GM12874 (cell line): Measurements from ENCODE around the gene COMMD3.

Source experiments
- CTCF ChIP-seq: IDR thresholded peaks from 2 replicates; pipeline ENCODE4 v1.5.1; 2011; ENCODE audit warnings: low read depth, mild to moderate bottlenecking, control low read depth, low read length, moderate library complexity; ENCODE audit not compliant: insufficient read depth

COMMD3 gene

DNA sequence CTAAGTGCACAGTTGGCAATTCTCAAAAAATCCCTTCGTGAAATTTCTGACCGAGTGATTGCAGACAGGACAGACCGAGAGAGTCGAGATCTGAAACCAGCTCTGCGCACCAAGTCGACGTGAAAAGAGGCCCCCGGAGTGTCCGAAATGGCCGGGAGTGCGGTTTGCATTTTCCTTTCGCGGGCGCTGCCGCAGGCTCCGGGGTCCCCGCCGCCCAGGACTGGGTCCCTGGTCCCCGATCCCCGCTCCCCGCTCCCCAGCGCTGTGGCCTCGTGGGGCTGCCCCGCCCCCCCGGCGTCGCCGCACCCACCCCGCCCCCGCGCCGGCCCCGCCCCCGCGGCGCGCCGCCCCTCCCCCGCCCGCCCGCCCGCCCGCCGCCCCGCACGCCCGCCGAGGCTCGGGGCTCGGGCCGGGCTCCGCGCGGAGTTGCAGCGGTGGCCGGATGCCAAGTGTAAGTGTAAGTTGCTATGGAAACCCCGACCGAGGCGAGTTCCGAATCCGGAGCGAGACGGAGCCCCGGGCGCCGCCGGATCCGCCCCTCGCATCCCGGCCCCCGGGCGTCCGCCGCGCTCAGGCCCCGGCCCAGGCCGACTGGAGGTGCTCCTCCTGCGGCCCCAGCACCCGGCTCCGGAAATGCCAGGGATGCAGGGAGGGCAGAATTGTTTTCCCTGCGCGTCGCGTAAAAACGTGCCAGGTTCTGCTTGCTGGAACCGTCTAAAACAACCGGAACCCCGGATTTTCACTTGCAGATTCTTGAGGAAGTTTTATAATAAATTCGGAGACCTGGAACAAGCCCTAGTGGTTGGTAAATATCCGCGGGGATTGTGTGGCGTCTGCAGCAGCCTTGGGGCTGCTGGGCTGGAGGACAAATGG, 9.3 kb downstream of the COMMD3 start:
- TF ChIP-seq CTCF: no peak

DNA sequence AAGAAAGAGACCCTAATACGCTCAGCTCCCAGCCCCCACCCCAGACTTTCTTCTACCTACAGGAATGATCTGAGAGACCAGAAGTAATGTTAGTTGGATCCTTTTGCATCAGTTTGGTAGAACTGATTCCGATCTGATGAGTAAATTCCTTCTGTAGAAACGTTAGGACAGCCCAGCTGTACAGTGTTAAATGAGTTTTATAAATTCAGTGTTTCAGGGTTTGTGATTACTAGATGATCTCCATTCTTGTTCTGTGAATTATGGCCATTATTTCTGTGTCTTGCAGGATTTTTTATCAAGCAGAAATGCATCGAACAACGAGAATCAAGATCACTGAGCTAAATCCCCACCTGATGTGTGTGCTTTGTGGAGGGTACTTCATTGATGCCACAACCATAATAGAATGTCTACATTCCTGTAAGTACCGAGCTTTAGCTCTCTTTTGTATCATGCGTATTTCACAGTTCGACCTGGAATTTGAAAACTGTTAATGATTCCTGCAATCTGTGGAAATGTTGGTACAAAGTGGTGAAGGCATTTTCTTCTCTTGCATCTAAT, 10.0 kb downstream of the COMMD3 start:
- TF ChIP-seq CTCF: no peak

DNA sequence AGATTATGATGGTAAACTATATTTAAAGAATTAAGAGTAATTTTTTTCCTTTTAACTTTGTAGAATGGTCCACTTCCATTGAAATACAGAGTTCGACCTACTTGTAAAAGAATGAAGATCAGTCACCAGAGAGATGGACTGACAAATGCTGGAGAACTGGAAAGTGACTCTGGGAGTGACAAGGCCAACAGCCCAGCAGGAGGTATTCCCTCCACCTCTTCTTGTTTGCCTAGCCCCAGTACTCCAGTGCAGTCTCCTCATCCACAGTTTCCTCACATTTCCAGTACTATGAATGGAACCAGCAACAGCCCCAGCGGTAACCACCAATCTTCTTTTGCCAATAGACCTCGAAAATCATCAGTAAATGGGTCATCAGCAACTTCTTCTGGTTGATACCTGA, 13.0 kb downstream of the COMMD3 start:
- TF ChIP-seq CTCF: no peak

DNA sequence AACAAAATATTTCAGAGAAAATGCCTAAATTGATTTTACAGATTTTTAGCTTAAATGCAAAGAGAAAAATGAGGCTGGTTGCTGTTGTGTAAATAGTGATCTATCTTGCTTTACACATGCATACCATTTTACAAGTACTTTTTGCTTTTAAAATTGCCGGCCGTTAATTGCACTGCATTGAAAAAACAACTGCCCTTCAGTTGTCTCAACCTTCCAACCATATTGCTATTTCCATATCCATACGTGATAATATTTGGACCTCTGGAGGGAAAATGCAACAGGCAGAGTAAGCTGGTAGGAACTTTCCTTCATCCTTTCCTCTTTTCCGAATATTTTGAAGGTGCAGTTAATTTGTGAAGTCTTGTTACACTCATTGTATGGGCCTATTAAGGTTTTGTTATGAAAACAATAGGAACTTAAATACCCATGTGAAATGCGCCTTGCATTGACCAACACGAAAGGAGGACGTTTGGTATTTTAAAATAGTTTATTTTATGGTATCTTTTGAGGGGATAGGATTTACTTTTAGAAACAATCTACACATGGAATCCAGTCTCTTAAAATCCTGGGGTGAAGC, 16.0 kb downstream of the COMMD3 start:
- no peak for TF ChIP-seq CTCF

DNA sequence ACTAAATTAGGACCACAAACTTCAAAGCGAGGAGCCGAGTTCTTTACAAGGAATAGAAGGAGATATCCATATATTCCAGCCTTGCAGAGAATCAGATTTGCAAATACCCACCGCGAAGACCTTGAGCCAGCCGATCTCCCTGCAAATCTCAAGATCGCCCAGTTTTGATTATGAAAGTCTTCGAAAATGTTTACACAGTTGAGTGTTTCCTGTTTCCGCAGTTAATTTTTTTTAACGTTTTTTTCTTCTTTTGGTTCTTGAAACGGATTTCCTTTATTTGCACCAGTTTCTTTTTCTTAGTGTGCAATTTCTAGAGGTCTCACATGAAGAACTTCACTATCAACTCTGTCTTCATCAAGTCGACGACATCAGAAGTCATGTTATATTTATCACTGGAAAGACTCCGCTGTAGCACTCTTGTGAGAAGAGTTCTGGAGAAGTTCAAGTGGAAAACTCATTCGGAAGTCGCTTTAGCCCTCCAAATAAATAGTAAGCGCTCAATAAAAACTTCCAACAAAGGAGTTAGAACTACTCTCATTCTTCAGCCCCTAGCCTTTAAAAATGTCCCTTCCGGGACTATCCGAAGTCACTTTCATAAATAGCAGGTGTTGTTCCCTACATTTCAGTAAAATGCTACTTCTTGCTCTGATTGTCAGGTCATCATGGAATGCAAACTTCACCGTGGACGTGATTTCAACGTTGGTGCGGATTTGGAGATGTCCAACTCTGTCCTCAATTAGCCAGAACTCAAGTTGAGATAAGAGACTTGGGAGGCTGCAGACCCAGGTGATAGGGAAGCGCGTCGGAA, 17.2 kb downstream of the COMMD3 start:
- no peak for TF ChIP-seq CTCF

DNA sequence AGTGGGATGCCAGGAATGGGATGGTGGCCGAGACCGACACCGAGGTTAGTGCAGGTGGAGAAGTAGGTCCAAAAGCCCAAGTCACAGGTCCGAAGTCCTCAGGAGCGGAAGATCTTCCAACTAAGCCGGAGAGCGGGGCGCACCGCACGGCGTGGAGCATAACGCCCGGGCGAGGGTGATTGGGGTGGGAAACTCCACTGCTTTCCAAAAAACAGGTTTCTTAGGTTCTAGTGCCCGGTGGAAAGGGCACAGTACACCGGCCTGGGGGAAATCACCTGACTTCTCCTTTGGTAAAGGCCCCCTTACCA, 17.7 kb downstream of the COMMD3 start:
- TF ChIP-seq CTCF: no peak

DNA sequence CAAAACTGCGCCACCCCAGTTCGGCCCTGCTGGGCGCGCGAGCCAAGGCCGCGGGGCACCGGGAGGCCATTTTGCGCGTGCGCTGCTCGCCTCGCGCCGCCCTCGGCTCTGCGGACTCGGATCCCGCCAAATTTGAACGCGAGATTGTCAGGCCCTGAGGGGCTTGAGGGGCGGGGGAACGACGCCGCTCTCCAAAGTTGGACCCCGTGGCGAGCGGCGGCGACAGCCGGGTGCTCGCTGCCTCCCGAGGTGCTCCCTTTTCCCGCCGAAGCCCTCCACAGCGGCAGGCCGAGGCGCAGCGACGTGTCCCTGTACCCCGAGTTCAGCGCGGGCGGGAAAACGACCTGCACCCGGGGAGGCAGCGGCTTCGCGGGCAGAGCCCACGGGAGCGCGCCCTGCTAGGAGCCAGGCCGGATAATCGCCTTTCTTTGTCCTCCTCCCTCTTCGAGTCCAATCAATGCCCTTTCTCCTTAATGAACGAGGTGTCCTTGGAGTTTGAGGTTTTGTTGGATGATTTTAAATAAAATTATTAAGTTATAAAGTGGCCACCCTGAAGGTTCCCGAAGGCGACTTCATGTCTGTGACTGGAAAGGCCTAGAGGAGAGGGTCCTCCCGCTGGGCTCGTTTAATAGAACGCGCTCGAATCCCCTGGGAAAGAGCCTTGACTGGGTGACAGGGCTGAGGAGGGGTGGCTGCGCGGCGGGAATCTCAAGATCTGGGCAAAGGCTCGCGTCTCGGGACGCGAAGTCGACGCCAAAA, 18.4 kb downstream of the COMMD3 start:
- TF ChIP-seq CTCF: no peak
